Measurements from ENCODE around the gene TSSK6. TPM values are rescaled to one million over a fixed set of nuclear protein-coding genes. Genes with fewer than 3 reads are reported as not detected.
A peak's percentile ranks its signal among the peaks of the same experiment; 100 is the strongest.

The TSSK6 gene
- total RNA-seq, 2 experiments from 2014 or later, result 3.4 to 3.9 TPM

GRCh38 chr19:19499272-19499995 is 15.9 kb downstream of the TSSK6 start:
- no peak for ATAC-seq
- H3K4me3 Mint-ChIP-seq, result no peak overlapping the region
- H3K36me3 Mint-ChIP-seq (ENCODE audit: low read depth), result peaks cover 70% of the 10 kb centered on the region
- H3K9me3 Mint-ChIP-seq (ENCODE audit: insufficient read depth), result no peaks in the 10 kb centered on the region
- no peaks in the 10 kb centered on the region for H3K27me3 Mint-ChIP-seq (ENCODE audit: low read depth)
- DNase-seq, result no peak
- CTCF ChIA-PET, result no interaction called here
- H3K4me1 Mint-ChIP-seq (ENCODE audit: low read depth), result peaks cover 7% of the 10 kb centered on the region
- H3K27ac Mint-ChIP-seq, result no peak overlapping the region
- POLR2A ChIA-PET, result no interaction called here

GRCh38 chr19:19498255-19498991 is 16.9 kb downstream of the TSSK6 start:
- Mint-ChIP-seq H3K9me3 (ENCODE audit: insufficient read depth) (no peaks in the 10 kb centered on the region), H3K36me3 (ENCODE audit: low read depth) (peaks cover 73% of the 10 kb centered on the region), H3K4me1 (ENCODE audit: low read depth) (peaks cover 7% of the 10 kb centered on the region), H3K27me3 (ENCODE audit: low read depth) (no peaks in the 10 kb centered on the region), H3K27ac (no peak overlapping the region), H3K4me3 (no peak overlapping the region)
- DNase-seq (no peak), ATAC-seq (no peak)
- CTCF ChIA-PET, result no interaction called here
- POLR2A ChIA-PET, result no interaction called here

- H3K36me3 Mint-ChIP-seq (ENCODE audit: low read depth), result peaks cover 61% of the 10 kb centered on the region
- ATAC-seq, result no peak
- no peaks in the 10 kb centered on the region for H3K9me3 Mint-ChIP-seq (ENCODE audit: insufficient read depth)
- peak overlapping the region; percentile 25 for H3K27ac Mint-ChIP-seq
- H3K27me3 Mint-ChIP-seq (ENCODE audit: low read depth), result no peaks in the 10 kb centered on the region
- ChIA-PET POLR2A (no interaction called here), CTCF (interaction anchor here (1.1 kb wide), 1 partner anchor 126 kb away, joined by 3 read pairs; no protein-coding TSS in a partner anchor)
- H3K4me1 Mint-ChIP-seq (ENCODE audit: low read depth), result peaks cover 8% of the 10 kb centered on the region
- H3K4me3 Mint-ChIP-seq, result no peak overlapping the region
- DNase-seq, result no peak
Measured at GRCh38 chr19:19495614-19496603, 19.4 kb downstream of the TSSK6 start.

- Mint-ChIP-seq H3K27ac (no peak overlapping the region), H3K4me1 (ENCODE audit: low read depth) (peaks cover 27% of the 10 kb centered on the region), H3K4me3 (no peak overlapping the region), H3K27me3 (ENCODE audit: low read depth) (no peaks in the 10 kb centered on the region), H3K36me3 (ENCODE audit: low read depth) (peaks cover 60% of the 10 kb centered on the region), H3K9me3 (ENCODE audit: insufficient read depth) (no peaks in the 10 kb centered on the region)
- ChIA-PET CTCF (interaction anchor here (7.8 kb wide), 1 partner anchor 128 kb away, joined by 162 read pairs; no protein-coding TSS in a partner anchor), POLR2A (no interaction called here)
- DNase-seq, result no peak
- ATAC-seq, result no peak
Measured at GRCh38 chr19:19493841-19494546, 21.4 kb downstream of the TSSK6 start.

- POLR2A ChIA-PET, result interaction anchor here (0.8 to 1.5 kb wide), 2 partner anchors 24 kb away, joined by 3 to 7 read pairs; partner anchors contain the start of genes NDUFA13 and TSSK6
- peaks cover 57% of the 10 kb centered on the region for H3K36me3 Mint-ChIP-seq (ENCODE audit: low read depth)
- no peak for DNase-seq
- CTCF ChIA-PET, result interaction anchor here (0.9 to 7.8 kb wide), 4 partner anchors 23 to 127 kb away, joined by 3 to 162 read pairs (median 28); partner anchors contain the start of genes GATAD2A and TSSK6
- H3K4me3 Mint-ChIP-seq, result no peak overlapping the region
- no peaks in the 10 kb centered on the region for H3K27me3 Mint-ChIP-seq (ENCODE audit: low read depth)
- peaks cover 42% of the 10 kb centered on the region for H3K4me1 Mint-ChIP-seq (ENCODE audit: low read depth)
- H3K9me3 Mint-ChIP-seq (ENCODE audit: insufficient read depth), result no peaks in the 10 kb centered on the region
- no peak overlapping the region for H3K27ac Mint-ChIP-seq
- no peak for ATAC-seq
Measured at GRCh38 chr19:19492026-19492610, 23.2 kb downstream of the TSSK6 start.

- Mint-ChIP-seq H3K36me3 (ENCODE audit: low read depth) (peaks cover 54% of the 10 kb centered on the region), H3K27ac (no peak overlapping the region), H3K4me1 (ENCODE audit: low read depth) (peaks cover 44% of the 10 kb centered on the region), H3K9me3 (ENCODE audit: insufficient read depth) (no peaks in the 10 kb centered on the region), H3K4me3 (no peak overlapping the region), H3K27me3 (ENCODE audit: low read depth) (no peaks in the 10 kb centered on the region)
- DNase-seq (no peak), ATAC-seq (no peak)
- ChIA-PET POLR2A (interaction anchor here (0.7 to 2.8 kb wide), 6 partner anchors 24 to 127 kb away, joined by 3 to 17 read pairs (median 6); partner anchors contain the start of genes GATAD2A, NDUFA13 and TSSK6), CTCF (interaction anchor here (0.6 to 7.8 kb wide), 23 partner anchors 19 to 343 kb away, joined by 3 to 162 read pairs (median 8); partner anchors contain the start of genes BORCS8, GATAD2A, GMIP and NDUFA13)
Measured at GRCh38 chr19:19491321-19492025, 23.9 kb downstream of the TSSK6 start.

GRCh38 chr19:19490214-19490968 is 25.0 kb downstream of the TSSK6 start:
- no peaks in the 10 kb centered on the region for H3K27me3 Mint-ChIP-seq (ENCODE audit: low read depth)
- POLR2A ChIA-PET, result interaction anchor here (0.6 to 2.8 kb wide), 11 partner anchors 25 to 169 kb away, joined by 3 to 17 read pairs (median 3); partner anchors contain the start of genes GATAD2A, NDUFA13 and TSSK6
- CTCF ChIA-PET, result interaction anchor here (0.6 to 7.8 kb wide), 32 partner anchors 9 to 342 kb away, joined by 3 to 162 read pairs (median 6); partner anchors contain the start of genes BORCS8, GATAD2A, GMIP and MAU2
- peak; percentile 89 for DNase-seq
- ATAC-seq, result peak; percentile 19
- peak overlapping the region; percentile 12 for H3K4me3 Mint-ChIP-seq
- no peaks in the 10 kb centered on the region for H3K9me3 Mint-ChIP-seq (ENCODE audit: insufficient read depth)
- peaks cover 54% of the 10 kb centered on the region for H3K4me1 Mint-ChIP-seq (ENCODE audit: low read depth)
- H3K36me3 Mint-ChIP-seq (ENCODE audit: low read depth), result peaks cover 52% of the 10 kb centered on the region
- peak overlapping the region; percentile 97 for H3K27ac Mint-ChIP-seq

GRCh38 chr19:19489804-19490204 is 25.5 kb downstream of the TSSK6 start:
- peak; percentile 20 for ATAC-seq
- H3K4me1 Mint-ChIP-seq (ENCODE audit: low read depth), result peaks cover 60% of the 10 kb centered on the region

More at GRCh38 chr19:19489804-19490204, 25.5 kb downstream of the TSSK6 start:
- DNase-seq, result peak; percentile 30
- POLR2A ChIA-PET, result interaction anchor here (0.7 to 2.8 kb wide), 9 partner anchors 28 to 168 kb away, joined by 3 to 17 read pairs (median 3); no protein-coding TSS in a partner anchor
- CTCF ChIA-PET, result interaction anchor here (0.6 to 7.8 kb wide), 28 partner anchors 8 to 344 kb away, joined by 3 to 162 read pairs (median 8); partner anchors contain the start of genes GATAD2A, MAU2, NDUFA13 and TSSK6
- no peaks in the 10 kb centered on the region for H3K9me3 Mint-ChIP-seq (ENCODE audit: insufficient read depth)
- H3K27ac Mint-ChIP-seq, result peak overlapping the region; percentile 97
- peaks cover 50% of the 10 kb centered on the region for H3K36me3 Mint-ChIP-seq (ENCODE audit: low read depth)
- H3K27me3 Mint-ChIP-seq (ENCODE audit: low read depth), result no peaks in the 10 kb centered on the region
- H3K4me3 Mint-ChIP-seq, result peak overlapping the region; percentile 12

Measured in activated CD8-positive, alpha-beta T cell treated with anti-CD3 and anti-CD28 coated beads, Interleukin-2, amount 10 ng/mL, durations not matched to agents 7 days and 5 days (primary cell).